Middle frontal gyrus (tissue), 1 donor: ENCODE data around the gene ATP10A.
"Not testable (repeated sequence)": the region's sequence is repeated elsewhere in the genome, so short reads cannot be mapped to it uniquely, and the experiment has no call there.

Experiments used
- DNase-seq: peaks from one replicate; pipeline ENCODE4 v3.0.0-alpha.2; 2015; ENCODE audit warnings: low spot score; ENCODE audit errors: extremely low spot score

ATP10A gene

DNA sequence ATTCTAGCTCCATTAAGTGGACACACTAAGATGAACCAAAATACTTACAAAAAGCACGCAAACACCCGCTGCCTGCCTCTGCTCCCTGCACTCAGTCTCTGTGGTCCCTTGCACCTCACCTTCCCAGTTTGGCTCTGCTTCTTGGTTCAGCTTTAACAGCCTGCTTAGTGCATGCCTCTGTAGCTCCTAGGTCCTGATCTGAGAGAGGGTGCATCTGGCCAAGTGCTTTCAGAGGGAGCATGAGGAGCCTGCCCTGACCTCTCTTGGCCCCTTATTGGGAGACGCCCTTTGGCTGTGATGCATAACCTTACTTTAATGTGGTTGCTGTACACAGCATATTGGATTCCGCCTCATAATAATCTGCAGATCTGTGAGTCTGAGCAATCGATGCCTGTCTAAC is 21.2 kb upstream of the ATP10A start:
- no peak for DNase-seq

DNA sequence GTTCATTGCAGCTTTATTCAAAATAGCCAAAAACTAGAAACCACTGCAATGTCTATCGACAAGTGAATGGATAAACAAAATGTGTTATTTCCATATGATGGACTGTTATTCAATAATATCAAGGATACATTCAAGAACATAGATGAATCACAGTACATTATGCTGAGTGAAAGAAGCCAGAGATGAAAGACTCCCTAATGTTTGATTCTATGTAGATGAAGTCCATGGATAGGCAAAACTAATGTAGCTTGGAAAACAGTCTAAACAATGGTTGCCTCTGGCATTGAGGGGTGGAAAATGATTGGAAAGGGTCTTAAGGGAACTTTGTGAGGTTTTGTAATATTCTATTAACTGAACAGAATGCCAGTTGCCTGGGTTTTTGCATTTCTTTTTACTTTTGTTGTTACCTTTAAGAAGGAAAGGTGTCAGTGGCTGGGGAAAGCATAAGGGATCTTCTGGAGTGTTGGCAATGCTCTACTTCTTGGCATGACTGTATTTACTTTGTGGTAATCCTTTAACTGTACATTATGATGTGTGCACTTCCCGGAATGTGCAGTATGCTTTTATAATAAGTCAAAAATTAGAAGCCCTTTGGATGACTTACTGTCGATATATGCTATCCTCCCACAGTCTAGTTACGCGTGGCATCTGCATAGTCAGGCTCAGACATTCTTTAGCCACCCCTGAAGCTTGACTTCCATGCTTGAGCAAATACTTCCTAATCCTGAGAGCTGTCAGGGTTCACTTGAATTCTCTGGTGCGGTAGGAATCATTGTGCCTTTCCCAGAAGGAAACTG is 20.5 kb upstream of the ATP10A start:
- DNase-seq, result no peak

DNA sequence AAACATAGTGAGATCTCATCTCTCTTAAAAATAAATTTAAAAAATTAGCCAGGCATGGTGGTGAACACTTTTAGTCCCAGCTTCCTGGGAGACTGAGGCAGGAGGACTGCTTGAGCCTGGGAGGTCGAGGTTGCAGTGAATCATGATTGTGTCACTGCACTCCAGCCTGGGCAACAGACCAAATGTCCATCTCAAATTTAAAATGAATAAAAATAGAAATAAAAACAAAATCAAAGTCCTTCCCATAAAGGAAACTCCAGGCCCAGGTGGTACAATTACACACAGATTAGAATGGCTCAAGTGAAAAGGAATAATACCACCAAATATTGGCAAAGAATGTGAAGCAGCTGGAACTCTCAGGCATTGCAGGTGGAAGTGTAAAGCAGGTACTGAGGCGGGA is 19.3 kb upstream of the ATP10A start:
- no peak for DNase-seq

DNA sequence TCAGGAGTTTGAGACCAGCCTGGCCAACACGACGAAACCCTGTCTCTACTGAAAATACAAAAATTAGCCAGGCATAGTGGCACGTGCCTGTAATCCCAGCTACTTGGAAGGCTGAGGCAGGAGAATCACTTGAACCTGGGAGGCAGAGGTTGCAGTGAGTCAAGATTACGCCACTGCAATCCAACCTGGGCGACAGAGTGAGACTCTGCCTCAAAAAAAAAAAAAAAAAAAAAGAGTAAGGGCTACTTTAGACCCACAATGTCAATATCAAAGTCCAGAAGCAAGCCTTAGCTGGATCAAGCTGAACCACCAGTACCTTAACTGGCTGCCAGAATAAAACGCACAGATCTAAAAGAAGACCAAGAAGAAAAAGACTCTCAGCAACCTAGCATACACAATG is 17.8 kb upstream of the ATP10A start:
- not testable (repeated sequence) for DNase-seq

DNA sequence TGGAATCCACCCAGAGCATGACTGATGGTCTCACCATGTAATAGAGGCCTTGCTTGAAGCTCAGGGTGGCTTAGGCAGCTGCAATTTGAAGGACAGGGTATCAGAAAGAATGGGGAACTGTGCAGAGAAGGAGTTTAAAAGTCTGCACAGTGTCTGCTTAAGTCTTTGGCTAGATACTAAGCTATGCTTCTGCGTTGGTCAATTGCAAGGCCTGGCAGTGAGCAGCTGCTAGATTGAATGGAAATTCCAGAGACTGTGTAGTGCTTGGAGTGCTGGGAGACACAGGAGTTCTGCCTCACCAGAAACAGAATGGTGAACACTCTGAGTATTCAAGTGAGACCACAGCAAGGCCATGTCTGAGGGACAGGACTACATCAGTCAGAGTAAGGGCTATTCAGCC is 17.3 kb upstream of the ATP10A start:
- DNase-seq, result no peak

DNA sequence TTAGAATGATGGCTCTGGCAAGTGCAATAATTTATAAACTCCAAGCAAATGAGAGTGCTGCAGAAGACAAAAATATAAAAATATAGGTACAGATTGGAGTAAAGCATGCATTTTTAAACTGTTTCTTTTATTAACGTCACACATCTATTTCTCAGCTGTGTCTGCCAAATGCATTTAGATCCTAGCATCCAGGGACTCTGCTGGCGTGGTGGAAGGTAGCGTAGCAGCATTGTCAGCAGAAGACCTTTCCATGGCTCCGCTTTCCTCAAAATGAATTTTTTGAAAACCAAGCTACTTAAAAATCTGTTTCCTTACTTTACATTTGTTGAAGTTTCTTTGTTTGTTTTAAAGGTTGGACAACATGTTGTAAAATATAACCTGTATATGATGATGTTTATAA is 16.3 kb upstream of the ATP10A start:
- DNase-seq, result no peak

DNA sequence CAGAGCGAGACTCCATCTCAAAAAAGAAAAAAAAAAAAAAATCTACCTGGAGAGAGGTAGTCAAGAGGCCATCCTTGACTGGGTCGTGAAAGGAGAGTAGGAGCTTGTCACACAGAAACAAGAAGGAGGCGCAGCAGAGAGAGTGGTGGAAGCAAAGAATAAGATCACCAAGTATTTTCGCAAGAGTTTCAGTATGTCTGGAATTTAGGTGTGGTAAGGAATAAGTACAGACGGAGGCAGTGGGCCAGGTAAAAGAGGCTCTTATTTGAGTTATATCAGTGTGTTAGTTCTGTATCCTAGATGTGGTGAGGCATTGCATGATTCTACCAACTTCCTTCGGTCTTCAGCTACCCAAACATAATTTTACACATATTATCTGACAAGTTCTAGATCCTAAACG is 14.6 kb upstream of the ATP10A start:
- DNase-seq, result no peak

DNA sequence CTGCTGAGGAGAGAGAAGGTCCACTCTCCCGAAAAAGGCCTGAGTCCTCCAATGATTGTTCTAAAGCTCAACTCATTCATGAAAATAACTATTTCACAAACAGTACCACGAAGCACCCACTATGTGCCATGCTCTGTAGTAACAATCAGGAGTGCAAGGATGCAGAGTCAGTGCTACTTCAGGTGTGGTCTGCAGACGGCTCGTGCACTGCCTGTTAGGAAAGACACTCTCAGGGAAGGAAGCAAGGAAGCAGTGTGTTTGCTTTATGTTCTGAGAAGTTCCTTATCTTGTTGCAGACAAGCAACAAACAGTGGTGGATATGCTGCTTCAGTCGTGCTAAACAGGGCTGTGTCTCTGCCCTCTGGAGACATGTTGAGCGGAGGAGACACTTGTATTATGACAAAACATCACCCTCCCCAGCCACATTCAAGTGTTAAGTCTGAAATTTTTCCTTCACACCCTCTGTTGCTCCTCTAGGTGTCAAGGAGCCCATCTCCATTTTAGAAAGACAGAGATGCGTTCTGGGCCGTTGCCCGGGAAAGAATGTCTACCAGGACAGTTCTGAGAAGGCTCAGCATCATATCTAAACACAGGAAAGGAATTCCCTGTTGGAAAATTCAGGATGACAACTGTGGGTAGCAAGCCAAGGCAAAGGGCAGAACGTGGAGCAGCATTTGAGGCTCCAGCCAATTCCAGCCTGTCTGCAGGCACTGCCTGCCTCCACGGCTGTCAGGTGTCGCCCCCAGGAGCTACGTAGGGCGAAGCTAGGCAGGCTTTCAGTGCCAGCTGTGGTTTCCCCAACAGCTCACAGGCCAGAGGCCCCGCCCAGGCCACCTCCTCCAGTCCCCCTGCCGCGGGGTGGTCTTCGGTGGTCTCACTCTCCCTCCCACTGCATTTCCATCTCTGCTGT is 13.4 kb upstream of the ATP10A start:
- no peak for DNase-seq

DNA sequence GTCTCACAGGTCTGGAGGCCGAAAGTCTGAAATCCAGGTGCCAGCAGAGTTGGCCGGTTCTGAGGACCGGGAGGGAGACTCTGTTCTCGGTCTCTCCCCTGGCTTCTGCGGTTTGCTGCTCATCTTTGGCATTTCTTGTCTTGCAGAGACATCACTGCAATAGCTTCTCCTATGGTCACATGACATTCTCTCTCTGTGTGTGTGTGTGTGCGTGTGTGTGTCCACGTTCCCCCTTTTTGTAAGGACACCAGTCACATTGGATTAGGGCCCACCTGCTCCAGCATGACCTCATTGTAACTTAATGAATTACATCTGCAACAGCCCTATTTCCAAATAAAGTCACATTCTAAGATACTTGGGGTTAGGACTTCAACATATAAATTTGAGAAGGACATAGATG is 12.4 kb upstream of the ATP10A start:
- DNase-seq, result no peak

DNA sequence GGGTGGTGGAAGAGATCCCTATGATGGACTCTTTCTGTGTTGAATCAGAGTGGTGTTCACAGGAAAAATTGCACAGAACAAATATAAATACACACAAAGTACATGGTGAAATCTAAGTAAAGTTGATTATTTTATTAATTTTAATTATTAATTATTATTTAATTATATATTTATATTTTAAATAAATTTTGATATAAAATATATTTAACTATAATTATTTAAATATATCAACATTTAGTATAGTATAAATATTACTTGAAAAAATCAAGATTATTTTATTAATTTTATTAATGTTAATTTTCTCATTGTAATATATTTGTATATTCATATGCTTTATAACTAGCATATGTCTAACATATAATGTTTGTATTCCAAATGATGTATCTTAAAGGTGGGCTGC is 11.3 kb upstream of the ATP10A start:
- no peak for DNase-seq

DNA sequence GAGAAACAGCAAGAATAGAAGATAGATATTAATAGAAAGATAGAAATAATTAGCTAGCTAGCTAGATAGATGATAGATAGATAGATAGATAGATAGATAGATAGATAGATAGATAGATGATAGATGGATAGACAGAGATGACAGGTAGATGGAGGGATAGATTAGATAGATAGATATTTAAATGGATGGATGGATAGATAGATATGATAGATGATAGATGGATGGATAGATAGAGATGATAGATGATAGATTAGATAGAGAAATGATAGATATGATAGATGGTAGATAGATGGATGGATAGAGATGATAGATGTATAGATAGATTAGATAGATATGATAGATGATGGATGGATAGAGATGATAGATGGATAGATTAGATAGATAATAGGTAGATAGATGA is 8.3 kb upstream of the ATP10A start:
- no peak for DNase-seq

DNA sequence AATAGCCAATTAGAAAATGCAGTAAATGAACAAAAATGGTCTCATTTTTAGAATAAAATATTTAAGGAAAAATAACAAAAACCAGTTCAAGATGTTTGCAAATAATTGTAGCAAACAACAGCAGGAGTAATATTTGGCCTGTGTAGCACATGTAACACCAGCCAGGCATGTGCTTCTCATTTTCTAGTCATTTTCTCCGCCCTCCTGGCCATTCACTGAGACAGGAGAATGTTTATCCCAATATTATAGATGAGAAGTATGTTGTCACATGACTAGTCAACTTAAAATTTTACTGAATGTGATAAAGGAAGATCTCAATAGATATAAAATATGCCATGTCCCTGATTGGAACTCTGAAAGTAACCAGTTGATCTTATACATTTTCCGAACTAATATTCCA is 7.8 kb upstream of the ATP10A start:
- no peak for DNase-seq

DNA sequence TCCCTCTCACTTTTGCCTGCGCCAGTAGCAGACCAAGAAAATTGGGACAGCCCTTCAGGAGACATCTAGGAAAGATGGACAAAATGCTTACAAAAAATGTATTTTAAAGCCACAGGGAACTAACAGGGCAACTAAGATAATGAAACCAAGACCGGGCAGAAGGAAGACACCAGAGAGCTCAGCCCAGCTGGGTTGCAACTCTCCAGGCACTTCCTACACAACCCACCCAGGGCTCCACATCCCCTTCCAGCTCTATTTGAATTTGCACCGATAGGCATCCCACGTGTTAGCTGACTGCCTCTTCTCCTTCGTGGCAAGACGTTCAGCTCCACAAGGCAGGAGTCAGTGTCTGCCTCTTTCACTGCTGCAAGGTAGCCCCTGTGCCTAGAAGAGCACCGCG is 6.6 kb upstream of the ATP10A start:
- no peak for DNase-seq

DNA sequence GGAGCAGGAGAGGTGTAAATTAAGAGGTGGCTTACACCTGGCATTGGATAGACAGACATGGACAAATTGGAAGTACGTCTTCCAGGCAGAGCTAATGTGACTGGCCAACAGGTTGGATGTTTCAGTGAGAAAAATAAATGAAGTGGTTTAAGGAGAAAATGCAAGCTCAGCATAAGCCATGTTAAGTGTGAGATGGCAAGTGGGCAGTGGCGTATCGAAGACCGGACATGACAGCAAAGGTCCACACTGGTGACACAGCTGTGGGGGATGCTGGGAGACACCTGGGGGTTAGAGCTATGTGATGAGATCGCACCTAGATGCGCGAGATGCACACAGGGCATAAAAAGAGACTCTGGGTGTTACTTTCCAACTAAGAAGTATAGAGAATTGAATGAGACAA is 3.7 kb upstream of the ATP10A start:
- no peak for DNase-seq

DNA sequence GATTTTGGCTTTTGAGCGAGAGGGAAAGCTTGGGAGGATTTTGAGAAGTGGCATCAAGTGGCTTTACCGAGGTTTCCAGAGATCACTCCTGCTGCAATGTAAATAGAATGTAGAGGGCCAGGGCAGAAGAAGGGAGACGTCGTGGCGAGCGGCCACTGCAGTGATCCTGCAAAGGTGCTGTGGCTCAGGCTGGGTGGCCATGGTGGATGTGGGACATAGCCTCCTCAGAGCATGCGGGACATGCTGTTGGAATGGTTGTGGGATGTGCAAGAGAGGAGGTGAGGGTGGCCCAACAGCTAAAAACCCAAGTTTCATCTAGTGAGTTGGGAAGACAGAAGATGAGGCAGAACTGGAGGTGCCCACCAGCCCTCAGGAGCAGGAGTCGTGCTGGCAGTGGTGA is 3.1 kb upstream of the ATP10A start:
- no peak for DNase-seq

DNA sequence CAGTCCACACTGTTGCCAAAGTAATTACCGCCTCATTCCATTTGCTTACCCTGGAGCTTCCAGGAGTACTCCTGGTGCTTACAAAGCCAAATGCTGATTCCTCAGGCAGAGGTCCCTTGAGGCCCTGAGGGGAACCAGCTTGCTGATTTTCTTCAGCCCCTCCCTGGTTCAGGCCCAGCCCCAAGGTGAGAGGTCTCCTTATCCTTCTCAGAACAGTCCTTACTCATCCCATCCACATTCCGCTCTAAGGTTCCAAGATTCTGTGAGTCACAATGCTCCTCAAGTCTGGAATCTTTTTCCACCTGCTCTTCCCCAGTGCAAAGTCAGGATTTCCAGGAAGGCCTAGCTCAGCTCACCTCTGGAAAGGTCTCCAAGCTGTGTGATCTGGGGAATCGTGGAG is 1.8 kb upstream of the ATP10A start:
- DNase-seq, result no peak

DNA sequence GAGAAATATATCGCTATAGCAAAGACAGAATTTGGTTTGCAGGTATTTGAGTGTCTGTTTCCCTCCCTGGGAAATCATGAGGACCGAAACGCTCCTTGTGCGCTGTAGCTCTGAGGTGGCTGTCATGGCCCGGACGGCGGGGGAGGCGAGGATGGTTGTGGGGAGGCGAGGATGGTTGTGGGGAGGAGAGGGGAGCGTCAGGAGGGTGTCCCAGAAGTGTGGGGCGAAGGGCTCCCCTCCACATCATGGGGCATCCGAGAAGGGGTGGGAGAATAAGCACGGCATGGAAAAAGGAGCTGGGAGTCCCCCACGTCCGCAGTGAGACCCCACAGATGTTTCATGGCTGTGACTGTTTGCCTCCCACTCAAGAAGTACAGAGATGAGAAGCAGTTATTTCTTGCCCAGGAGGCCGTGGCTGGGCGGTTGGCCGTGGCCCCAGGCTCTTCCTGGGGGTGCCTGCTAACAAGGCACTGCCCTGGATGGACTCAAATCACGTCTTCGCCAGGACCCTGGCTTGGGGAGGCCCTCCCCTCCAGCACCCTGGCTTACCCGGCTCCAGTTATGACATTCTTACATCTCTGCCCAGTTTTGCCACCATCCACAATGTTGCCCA is 947 bp upstream of the ATP10A start:
- no peak for DNase-seq

DNA sequence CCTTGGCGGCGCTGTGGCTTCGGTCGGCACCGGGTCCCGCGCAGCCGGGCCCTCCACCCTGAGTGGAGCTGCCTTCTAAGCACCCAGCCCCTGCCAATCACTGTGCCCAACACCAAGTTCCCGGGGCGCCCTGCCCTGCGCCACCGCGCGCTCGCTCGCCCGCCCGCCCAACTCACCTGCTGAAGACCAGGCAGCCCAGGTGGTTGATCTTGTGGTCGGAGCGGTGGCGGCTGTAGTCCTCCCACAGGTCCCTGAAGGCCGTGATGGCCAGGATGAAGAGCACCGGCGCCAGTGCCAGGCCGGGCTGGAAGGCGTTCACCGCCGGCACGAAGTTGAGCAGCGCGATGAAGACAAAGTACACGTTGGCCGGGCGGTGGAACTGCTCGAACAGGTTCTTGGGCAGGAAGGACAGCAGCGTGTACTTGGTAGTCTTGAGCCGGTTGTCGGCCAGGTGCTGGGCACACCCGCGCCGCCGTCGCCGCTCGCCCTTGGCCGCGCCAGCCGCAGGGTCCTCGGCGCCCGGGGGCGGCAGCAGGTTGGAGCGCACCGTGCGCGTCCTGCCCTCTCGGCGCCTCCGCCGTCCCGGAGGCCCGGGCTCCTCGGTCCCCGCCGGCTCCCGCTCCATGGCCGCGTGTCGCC is 536 bp downstream of the ATP10A start:
- DNase-seq, result no peak

DNA sequence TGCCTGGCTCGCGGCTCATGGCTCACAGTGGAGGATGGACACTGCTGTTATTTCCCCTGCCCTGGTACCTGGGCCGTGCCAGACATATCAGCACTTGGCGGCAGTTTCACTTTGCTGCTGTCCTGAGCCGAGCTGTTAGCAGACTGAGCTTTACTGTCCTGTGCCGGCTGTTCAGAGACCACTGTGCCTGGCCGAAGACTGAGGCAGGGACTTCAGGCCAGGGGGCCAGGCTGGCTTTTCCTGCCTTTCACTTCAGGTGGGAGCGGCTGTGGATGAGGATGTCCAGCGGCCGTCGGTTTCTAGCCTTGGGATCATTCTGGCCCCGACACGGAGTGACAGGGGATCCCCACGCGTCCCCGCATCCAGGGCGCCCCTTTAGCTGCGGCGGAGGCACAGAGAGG is 1.1 kb downstream of the ATP10A start:
- no peak for DNase-seq

DNA sequence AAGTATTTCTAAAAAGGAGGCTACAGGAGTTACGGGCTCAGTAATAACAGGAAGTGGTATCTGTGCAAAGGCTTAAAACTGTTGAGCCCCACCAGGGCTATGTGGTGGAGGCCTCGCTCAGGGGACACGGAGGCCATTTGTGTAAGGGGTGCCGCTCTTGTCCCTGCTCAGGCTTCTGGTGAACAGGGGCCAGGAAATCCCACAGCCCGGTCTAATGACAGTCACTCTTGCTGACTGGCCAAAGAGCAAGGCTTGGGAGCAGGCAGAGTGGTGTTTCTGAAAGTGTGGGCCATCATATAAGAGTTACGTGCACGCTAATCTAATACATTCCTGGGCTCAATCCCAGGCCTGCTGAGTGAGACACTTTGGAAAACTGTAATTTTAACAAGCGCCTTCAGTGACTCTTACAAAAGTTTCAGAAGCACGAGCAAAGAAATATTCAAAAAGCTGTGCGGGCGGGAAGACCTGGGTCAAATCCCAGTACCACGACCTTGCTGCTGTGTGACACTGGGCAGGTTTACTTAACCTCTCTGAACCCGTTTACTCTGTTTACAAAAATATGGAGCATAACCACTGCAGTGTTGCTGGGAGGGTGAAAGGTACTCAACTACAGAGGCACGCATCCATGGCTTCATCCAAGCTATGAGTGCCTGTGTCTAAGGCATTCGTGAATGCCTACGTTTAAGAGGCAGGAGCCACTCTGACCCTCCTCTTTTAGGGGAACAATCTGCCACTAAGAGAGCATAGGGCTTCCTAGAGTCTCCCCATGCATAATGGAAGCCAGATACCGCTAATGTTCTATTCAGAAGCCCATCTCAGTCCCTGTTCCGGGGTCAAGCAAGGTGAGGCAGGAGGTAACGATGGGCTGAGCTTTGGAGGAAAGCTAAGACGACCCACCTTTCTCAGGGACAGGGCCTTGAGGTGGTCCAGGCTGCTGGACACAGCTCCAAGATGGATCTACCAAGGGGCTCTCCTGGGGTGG is 2.0 kb downstream of the ATP10A start:
- no peak for DNase-seq
